WI38 (cell line): ENCODE data around the gene CRX.
"Not testable (repeated sequence)": the region's sequence is repeated elsewhere in the genome, so short reads cannot be mapped to it uniquely, and the experiment has no call there.

Experiments used
- H3K4me3 ChIP-seq: 2 replicates; pipeline ENCODE4 v1.5.1; 2011; ENCODE audit warnings: low read depth, mild to moderate bottlenecking, control low read depth, low read length
- TF ChIP-seq, protein P1 (sequence below): IDR thresholded peaks from 2 replicates; pipeline ENCODE4 v1.5.1; 2012; ENCODE audit warnings: low read depth, mild to moderate bottlenecking, control low read depth, low read length

The CRX gene

DNA sequence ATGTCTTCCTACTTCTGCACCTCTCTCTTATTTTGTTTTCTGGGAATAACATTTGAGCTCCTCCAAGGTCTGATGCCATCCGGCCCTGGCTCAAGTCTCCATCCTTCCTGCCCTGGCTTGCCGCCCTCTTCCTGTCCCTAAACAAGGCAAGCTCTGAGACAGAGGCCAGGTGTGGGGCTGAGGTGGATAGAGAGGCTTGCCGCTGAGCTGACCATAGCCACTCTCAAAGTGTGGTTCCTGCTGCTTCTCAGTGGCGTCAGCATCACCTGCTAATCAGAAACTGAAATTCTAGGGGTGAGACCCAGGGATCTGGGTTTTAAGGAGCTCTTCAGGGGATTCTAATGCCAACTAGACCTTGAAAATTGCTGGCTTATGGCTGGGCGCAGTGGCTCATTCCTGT, 31.3 kb downstream of the CRX start:
- TF ChIP-seq, protein P1, sequence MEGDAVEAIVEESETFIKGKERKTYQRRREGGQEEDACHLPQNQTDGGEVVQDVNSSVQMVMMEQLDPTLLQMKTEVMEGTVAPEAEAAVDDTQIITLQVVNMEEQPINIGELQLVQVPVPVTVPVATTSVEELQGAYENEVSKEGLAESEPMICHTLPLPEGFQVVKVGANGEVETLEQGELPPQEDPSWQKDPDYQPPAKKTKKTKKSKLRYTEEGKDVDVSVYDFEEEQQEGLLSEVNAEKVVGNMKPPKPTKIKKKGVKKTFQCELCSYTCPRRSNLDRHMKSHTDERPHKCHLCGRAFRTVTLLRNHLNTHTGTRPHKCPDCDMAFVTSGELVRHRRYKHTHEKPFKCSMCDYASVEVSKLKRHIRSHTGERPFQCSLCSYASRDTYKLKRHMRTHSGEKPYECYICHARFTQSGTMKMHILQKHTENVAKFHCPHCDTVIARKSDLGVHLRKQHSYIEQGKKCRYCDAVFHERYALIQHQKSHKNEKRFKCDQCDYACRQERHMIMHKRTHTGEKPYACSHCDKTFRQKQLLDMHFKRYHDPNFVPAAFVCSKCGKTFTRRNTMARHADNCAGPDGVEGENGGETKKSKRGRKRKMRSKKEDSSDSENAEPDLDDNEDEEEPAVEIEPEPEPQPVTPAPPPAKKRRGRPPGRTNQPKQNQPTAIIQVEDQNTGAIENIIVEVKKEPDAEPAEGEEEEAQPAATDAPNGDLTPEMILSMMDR, result no peak

DNA sequence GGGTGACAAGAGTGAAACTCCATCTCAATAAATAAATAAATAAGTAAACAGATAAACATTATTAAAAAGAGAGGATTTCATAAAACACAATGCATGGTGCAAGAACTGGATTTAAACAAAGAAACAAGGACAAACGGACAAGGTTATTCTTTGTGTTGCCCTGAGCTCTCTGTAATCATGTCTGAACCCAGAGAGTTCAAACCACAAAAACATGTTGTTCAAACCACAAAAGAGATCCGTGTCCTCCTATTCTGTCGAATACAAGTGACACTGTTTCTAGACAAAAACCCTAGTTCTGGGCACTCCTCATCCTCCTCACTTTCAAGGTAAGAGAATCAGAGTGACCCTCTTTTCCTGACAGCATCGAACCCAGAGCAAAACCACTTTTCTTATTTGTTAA, 32.7 kb downstream of the CRX start:
- TF ChIP-seq, protein P1, result no peak
- no peak overlapping the region for H3K4me3 ChIP-seq

More for the DNA sequence above, 31.3 kb downstream of the CRX start:
- no peak overlapping the region for H3K4me3 ChIP-seq

DNA sequence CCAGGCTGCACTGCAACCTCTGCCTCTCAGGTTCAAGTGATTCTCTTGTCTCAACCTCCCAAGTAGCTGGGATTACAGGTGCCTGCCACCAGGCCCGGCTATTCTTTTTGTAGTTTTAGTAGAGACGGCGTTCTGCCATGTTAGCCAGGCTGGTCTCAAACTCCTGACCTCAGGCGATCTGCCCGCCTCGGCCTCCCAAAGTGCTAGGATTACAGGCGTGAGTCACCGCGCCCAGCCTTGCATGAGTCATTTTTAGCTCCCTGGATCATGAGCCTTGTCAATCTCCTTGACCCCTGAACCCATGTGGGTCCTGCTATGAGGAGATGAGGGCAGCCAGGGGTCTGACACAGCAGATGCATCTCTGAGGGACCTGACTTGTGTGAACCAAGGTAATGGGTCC, 36.5 kb downstream of the CRX start:
- H3K4me3 ChIP-seq, result not testable (repeated sequence)

DNA sequence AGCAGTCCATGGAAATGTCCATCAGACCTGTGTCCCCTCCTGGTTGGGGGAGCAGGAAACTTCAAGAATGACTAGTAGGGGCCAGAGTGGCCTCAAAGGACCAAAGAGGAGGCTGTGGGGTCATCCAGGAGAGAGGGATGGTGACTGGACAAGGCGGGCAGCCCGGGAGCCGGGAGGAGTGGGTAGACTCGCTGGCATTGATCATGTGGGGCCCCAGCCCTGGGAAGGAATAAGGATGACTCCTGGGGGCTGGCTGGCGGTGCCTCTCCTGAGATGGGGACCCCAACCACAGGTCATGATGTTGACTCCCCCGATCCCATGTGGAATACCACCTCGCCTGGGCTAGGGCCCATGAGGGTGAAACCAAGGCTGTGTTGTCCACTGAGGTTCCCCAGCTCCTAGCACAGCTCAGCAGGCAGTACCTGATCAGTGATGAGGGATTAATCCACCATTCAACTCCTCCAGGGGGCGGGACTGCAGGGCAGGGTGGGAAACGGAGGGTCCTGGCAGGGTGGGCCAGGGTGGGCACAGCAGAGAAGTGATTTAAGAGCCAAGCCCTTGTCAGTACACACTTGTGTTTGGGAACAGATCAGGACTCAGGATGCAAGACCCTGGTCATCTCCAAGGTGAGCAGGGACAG, 37.0 kb downstream of the CRX start, which contains the start of gene TPRX2:
TPRX2 (plus strand) TSS at position 590 of the 640 bp plus-strand sequence; CDS start at position 602, 12 bp downstream.
- not testable (repeated sequence) for H3K4me3 ChIP-seq

DNA sequence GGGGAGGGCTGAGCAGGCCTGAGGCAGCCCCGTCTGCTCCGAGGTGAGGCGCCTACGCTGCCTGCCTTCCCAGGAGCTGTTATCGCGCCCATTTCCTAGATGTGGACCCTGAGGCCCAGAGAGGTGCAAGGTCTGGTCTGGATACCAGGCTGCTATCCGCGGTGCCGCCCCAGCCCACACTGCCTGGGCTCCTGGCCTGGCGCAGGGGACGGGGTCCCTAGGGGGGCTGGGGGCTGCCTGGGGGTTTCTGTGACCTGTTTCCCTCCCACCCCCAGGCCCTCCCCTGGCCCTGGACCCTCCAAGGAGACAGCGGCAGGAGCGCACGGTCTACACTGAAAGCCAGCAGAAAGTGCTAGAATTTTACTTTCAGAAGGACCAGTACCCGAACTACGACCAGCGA, 38.1 kb downstream of the CRX start:
- H3K4me3 ChIP-seq, result not testable (repeated sequence)

DNA sequence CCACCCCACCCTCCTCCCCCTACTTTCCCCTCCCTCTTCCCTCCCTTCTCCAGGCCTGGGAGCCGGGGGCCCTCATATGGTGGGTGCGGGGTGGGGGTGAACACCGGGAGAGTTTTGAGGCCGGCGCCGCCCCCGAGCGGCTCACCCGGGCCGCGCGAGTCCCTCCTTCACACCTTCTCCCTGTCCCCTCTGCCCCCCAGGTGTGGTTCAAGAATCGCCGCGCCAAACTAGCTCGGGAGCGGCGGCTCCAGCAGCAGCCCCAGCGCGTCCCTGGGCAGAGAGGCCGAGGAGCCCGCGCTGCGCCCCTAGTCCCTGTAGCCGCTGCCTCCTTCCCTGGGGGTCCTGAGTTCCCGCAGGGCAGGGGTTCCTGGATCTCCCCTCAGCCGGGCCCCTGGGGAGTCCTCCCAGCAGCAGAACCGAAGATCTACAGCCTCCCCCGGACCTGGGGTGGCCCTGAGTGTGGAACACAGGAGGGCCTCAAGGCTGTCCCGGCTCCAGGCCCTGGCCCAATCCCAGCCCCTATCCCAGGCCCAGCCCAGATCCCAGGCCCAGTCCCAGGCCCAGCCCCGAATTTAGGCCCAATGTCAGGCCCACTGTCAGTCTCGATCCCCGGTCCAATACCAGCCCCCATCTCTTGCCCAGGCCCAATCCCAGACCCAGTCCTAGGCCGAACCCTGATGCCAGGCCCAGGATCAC, 39.0 kb downstream of the CRX start:
- no peak overlapping the region for H3K4me3 ChIP-seq
- TF ChIP-seq, protein P1, result no peak

DNA sequence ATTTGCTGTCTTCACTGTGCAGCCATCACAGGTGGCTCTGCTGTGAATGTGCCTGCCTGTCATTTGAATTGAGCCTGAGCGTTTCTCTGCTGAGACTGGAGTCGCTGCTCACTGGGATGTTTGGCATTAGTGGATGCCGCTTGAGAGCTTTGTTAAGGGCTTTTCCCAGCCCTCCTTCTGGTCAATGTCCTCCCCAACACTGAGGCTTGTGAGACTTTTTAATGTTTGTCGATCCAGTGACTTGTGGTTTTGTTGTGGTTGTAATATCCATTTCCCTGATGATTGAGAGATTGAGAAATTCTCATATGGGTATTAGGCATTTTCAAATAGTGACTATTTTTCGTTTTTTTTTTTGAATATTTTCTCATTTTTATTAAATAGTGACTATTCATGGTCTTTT, 39.9 kb downstream of the CRX start:
- TF ChIP-seq, protein P1, result no peak
- no peak overlapping the region for H3K4me3 ChIP-seq

DNA sequence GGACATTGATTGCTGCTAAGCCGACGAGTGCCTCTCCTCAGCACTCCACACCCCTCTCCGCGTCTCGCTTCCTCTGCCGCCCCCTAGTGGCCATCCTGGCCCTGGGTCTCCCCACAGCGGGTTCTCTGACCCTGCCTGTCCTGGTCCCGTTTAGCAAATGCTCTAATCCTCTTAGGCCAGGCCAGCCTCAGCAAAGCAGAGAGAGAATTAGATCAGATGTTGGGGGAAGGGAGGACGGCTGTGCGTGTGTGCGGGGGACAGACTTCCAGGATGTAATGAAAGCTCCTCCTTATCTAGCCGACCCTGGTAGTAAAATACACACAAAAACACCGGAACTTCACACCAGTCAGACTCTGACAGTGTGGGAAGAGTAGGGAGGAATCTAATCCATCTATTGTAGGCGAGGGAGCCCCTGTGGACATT, 41.8 kb downstream of the CRX start:
- TF ChIP-seq, protein P1, result peak; percentile 98
- no peak overlapping the region for H3K4me3 ChIP-seq

DNA sequence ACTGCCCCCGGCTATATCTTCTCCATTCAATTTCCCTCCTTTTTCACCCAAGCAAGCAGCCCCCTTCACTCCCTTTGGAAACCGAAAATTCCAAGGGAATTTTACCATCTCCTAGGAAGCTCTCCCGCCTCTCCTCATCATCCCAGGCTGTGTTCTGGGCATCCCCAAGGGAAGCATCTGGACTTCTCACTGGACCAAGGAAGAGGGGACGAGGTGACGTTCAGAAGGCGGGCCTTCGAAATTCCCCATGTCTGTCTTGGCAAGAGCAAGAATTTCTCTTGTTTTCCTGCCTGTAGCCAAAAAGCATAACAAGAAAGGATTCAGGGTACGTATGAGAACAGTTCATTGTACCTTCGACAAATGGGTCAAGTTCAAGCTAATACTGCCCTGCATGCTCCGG, 43.4 kb downstream of the CRX start:
- TF ChIP-seq, protein P1, result no peak

More for the DNA sequence above, 43.4 kb downstream of the CRX start:
- H3K4me3 ChIP-seq, result no peak overlapping the region
